ENCODE data around the gene PRUNE2. TPM values are rescaled to one million over a fixed set of nuclear protein-coding genes. Genes with fewer than 3 reads are reported as not detected.

PRUNE2 gene
- polyA plus RNA-seq, 1 of the 3 experiments (the other 2 are of a cell fraction), result 13.0 TPM

DNA sequence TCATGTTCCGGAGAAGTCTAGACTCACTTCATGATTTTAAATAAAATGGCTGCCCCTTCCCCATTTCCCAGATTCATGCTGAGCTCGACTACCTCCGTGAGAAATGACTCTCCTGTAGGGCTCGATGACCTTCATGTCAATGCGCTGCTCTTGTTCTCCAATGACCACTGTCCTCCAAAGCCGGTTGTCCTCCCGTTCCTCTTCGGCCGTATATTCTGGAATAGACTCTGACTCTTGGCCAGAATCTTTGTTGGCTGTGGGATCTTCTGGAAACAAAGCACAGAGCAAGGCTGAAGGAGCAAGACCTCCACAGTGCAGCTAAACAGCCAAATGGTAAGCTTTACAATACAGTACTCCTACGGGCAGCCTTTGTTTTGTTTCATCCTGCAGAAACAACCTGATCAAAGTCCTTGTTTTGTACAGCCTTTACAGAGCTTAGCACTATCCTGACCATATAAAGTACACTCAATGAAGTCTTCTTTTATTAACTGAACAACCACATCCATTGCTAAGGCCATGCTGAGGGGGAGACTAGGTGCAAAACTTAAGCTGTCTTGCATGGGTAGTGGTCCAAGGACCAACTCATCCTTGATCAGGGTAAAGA is 261.2 kb downstream of the PRUNE2 start:
- H3K9me2 ChIP-seq, result no peaks in the 10 kb centered on the region
- no peak overlapping the region for H3K9ac ChIP-seq
- H3K4me1 ChIP-seq (ENCODE audit: control insufficient read depth in 1 of 2, insufficient read depth in 2 of 2, low read depth in 1 of 2, low read length in 1 of 2), result no peaks in the 10 kb centered on the region
- H3K9me3 ChIP-seq, result no peaks in the 10 kb centered on the region
- H3K27me3 ChIP-seq (ENCODE audit: insufficient read depth), result no peaks in the 10 kb centered on the region
- H2AFZ ChIP-seq (ENCODE audit: low read depth), result no peak overlapping the region
- no peak overlapping the region for H3K27ac ChIP-seq (ENCODE audit: low read depth in 2 of 2, low read length in 1 of 2)
- WGBS (ENCODE audit: low lambda C conversion rate), result 26% methylated on average over 10 of the region's 10 CpGs
- CTCF ChIA-PET, result no interaction called here
- H3K36me3 ChIP-seq (replicated peaks in 1 of 2; ENCODE audit: control insufficient read depth in 1 of 2, insufficient read depth in 2 of 2, low read length in 1 of 2), result no peaks in the 10 kb centered on the region
- TF ChIP-seq, protein P1, sequence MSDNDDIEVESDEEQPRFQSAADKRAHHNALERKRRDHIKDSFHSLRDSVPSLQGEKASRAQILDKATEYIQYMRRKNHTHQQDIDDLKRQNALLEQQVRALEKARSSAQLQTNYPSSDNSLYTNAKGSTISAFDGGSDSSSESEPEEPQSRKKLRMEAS (IDR thresholded peaks at IDR 0.05; ENCODE audit: low read depth), result no peak
- no peak for TF ChIP-seq POLR2AphosphoS5 (IDR thresholded peaks at IDR 0.05; ENCODE audit: low read depth, low read length)
- TF ChIP-seq YY1 (IDR thresholded peaks at IDR 0.05; ENCODE audit: low read depth), result no peak
- TF ChIP-seq RFX5 (IDR thresholded peaks at IDR 0.05; ENCODE audit: low read length), result no peak
- TF ChIP-seq JUND (IDR thresholded peaks at IDR 0.05), result no peak
- no peak for DNase-seq
- H3K4me2 ChIP-seq, result no peak overlapping the region
- H3F3A ChIP-seq (replicated peaks; ENCODE audit: insufficient read depth), result no peaks in the 10 kb centered on the region
- POLR2A ChIA-PET, result no interaction called here
- H4K20me1 ChIP-seq (ENCODE audit: insufficient read depth), result no peaks in the 10 kb centered on the region
- H3K79me2 ChIP-seq (ENCODE audit: insufficient read depth), result no peaks in the 10 kb centered on the region
- H3K4me3 ChIP-seq (ENCODE audit: low read depth in 2 of 2, low read length in 1 of 2), result no peak overlapping the region

DNA sequence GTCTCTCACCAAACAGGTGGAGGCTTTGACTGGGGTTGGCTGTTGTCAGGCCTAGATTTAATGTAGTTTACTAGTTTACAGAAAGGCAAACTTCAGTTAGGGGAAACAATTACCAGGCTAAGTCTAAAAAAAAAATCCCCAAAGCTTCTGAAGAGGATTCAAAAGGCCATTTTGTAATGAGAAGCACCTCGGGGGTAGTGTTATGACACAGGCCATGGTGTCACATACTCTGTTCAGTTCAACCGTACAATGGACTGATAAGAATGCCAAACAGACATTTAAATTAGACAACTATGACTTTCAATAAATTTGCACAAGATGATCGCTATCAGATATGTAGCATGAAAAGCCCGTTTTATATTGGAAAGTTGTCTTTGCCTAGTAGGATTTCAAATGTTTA is 261.7 kb downstream of the PRUNE2 start:
- H3K79me2 ChIP-seq (ENCODE audit: insufficient read depth), result no peaks in the 10 kb centered on the region
- no peaks in the 10 kb centered on the region for H3K4me1 ChIP-seq (ENCODE audit: control insufficient read depth in 1 of 2, insufficient read depth in 2 of 2, low read depth in 1 of 2, low read length in 1 of 2)
- no peak overlapping the region for H3K27ac ChIP-seq (ENCODE audit: low read depth in 2 of 2, low read length in 1 of 2)
- H3K9me3 ChIP-seq, result no peaks in the 10 kb centered on the region
- H3K36me3 ChIP-seq (replicated peaks in 1 of 2; ENCODE audit: control insufficient read depth in 1 of 2, insufficient read depth in 2 of 2, low read length in 1 of 2), result no peaks in the 10 kb centered on the region
- no peak overlapping the region for H2AFZ ChIP-seq (ENCODE audit: low read depth)
- WGBS (ENCODE audit: low lambda C conversion rate), result 19% methylated on average over 4 of the region's 4 CpGs
- H3F3A ChIP-seq (replicated peaks; ENCODE audit: insufficient read depth), result no peaks in the 10 kb centered on the region
- DNase-seq, result no peak
- H3K4me2 ChIP-seq, result no peak overlapping the region
- ChIA-PET POLR2A (no interaction called here), CTCF (no interaction called here)
- no peak overlapping the region for H3K4me3 ChIP-seq (ENCODE audit: low read depth in 2 of 2, low read length in 1 of 2)
- H4K20me1 ChIP-seq (ENCODE audit: insufficient read depth), result no peaks in the 10 kb centered on the region
- H3K9me2 ChIP-seq, result no peaks in the 10 kb centered on the region
- no peak overlapping the region for H3K9ac ChIP-seq
- TF ChIP-seq YY1 (IDR thresholded peaks at IDR 0.05; ENCODE audit: low read depth) (no peak), TCF12 (IDR thresholded peaks at IDR 0.05) (no peak), EZH2phosphoT487 (IDR thresholded peaks at IDR 0.05; ENCODE audit: borderline replicate concordance, low read depth) (no peak), JUND (IDR thresholded peaks at IDR 0.05) (no peak), TEAD4 (IDR thresholded peaks at IDR 0.05; ENCODE audit: borderline replicate concordance, insufficient read depth) (no peak), MXI1 (IDR thresholded peaks at IDR 0.05; ENCODE audit: low read depth, low read length) (no peak), ELF1 (IDR thresholded peaks at IDR 0.05) (no peak), NRF1 (IDR thresholded peaks at IDR 0.05; ENCODE audit: low read depth, low read length) (no peak), FOXJ3 (CRISPR knock-in tag; IDR thresholded peaks at IDR 0.05) (no peak)
- TF ChIP-seq, protein P2, sequence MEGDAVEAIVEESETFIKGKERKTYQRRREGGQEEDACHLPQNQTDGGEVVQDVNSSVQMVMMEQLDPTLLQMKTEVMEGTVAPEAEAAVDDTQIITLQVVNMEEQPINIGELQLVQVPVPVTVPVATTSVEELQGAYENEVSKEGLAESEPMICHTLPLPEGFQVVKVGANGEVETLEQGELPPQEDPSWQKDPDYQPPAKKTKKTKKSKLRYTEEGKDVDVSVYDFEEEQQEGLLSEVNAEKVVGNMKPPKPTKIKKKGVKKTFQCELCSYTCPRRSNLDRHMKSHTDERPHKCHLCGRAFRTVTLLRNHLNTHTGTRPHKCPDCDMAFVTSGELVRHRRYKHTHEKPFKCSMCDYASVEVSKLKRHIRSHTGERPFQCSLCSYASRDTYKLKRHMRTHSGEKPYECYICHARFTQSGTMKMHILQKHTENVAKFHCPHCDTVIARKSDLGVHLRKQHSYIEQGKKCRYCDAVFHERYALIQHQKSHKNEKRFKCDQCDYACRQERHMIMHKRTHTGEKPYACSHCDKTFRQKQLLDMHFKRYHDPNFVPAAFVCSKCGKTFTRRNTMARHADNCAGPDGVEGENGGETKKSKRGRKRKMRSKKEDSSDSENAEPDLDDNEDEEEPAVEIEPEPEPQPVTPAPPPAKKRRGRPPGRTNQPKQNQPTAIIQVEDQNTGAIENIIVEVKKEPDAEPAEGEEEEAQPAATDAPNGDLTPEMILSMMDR (IDR thresholded peaks at IDR 0.05), result no peak
- TF ChIP-seq, protein P3, sequence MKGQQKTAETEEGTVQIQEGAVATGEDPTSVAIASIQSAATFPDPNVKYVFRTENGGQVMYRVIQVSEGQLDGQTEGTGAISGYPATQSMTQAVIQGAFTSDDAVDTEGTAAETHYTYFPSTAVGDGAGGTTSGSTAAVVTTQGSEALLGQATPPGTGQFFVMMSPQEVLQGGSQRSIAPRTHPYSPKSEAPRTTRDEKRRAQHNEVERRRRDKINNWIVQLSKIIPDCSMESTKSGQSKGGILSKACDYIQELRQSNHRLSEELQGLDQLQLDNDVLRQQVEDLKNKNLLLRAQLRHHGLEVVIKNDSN (IDR thresholded peaks at IDR 0.05; ENCODE audit: borderline replicate concordance, low read depth), result no peak
- TF ChIP-seq, protein P4, sequence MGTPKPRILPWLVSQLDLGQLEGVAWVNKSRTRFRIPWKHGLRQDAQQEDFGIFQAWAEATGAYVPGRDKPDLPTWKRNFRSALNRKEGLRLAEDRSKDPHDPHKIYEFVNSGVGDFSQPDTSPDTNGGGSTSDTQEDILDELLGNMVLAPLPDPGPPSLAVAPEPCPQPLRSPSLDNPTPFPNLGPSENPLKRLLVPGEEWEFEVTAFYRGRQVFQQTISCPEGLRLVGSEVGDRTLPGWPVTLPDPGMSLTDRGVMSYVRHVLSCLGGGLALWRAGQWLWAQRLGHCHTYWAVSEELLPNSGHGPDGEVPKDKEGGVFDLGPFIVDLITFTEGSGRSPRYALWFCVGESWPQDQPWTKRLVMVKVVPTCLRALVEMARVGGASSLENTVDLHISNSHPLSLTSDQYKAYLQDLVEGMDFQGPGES (IDR thresholded peaks at IDR 0.05; ENCODE audit: low read depth, low read length), result no peak
- no peaks in the 10 kb centered on the region for H3K27me3 ChIP-seq (ENCODE audit: insufficient read depth)
